Endometrial microvascular endothelial cells (primary cell): ENCODE measurements around the gene SLC23A1. TPM values are rescaled to one million over a fixed set of nuclear protein-coding genes. Genes with fewer than 3 reads are reported as not detected.
"Not testable (repeated sequence)": the region's sequence is repeated elsewhere in the genome, so short reads cannot be mapped to it uniquely, and the experiment has no call there.

ENCODE experiments used
- in situ Hi-C: cut with HindIII; loops from 2 replicates; pipeline ENCODE4 v1.10.0; 2017; ENCODE audit warnings: low sequenced_read_pairs, low pct_unique_long_range_greater_than_20kb; ENCODE audit errors: inconsistent ontology term
- total RNA-seq: library from RNA; depleted of rRNA; stranded (reverse); fragments of >200 nt; gene quantifications from one replicate; pipeline ENCODE4 v1.2.3, GENCODE V29; 2015; ENCODE audit errors: inconsistent ontology term

SLC23A1 gene
- total RNA-seq, 1 donor from 2014 or later, result not detected

DNA sequence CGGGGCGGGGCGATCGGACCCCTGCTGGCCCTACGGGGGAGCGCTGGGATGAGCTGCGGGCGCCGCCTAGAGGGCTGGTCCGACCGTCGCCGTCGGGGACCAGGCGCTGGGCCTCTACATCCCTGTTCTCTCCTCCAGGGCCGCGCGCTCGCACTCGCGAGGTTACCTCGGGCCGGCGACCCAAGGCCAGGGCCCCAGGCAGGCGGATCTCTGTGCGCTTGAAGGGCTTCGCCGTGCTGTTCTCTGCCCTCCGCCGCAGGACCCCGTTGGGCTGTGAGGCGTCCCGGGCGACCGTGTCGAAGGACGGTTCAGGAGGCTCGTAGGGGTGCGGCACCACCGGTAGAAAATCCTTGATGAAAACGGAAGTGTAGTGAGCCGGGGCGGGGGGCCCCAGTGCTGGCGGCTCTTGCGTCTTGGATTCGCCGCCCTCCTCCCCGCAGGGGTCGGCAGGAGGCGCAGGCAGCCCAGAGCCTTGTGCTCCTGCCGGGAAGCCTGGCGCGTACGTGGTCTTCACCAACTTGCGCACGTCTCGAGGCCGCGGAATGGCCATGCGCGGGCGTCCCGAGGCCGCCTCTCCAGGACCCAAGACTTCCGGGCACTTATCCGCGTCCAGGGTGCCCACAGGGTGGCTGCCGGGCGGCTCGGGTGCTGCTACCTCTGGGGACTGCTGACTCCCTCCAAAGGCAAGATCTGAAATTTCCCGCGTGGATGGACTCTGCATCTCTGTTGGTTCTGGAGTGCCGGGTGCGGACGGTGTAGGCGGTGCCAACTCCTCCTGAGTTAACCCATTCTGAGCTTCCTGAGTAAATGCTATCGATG lies 9.8 kb upstream of the SLC23A1 start:
- in situ Hi-C loops, result no loop called here

DNA sequence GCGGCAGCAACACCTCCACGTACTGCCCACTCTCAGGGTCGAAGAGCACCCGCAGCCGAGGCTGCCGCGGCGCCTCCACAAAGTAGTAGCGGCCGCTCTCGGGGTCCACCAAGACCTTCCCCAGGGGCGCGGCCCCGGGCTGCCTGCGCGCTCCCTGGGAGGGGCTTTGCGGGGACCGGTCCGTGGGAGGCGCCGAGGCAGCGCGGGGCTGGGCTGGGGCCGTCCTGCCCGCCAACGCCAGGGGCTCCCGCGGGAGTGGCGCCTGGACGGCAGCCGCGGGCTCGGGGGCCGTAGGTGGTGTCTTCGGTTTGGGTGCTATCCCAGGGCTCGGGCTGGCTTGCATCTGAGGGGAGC lies 9.2 kb upstream of the SLC23A1 start:
- in situ Hi-C loops, result no loop called here

DNA sequence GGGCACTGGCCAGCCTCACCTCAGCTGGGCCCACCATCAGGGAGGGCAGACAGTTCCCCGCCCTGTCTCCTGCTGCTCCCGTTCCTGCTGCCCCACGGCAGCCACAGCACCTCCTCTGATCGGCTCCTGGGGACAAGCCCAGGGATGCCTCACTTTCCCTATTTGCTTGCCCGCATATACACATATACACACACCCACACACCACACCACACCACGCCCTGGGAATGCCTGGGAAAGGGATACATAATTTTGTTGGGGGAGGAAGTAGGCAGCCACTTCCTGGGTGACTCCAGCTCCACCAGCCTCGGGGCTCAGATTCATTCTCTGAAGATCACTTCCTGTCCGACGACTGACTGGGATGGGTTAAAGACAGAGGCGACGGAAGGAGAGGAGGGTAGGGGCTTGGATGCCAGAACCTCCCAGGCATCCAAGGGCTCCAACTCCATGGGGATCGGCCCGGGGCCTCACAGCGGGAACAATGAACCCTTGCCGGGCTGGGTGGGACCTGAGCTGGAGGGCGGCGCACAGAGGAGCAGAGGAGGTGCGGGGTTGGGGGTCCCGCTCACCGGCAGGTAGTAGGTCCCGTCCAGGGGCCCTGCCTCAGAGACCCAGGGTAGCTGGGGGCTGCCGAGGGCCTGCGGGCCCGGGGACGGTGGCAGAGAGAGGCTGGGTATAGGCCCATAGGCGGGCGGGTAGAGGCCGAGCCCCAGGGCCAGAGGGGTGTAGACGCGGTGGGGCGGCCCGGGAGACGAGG lies 8.7 kb upstream of the SLC23A1 start:
- in situ Hi-C loops, result no loop called here

- in situ Hi-C loops, result no loop called here
These were observed 7.8 kb upstream of the SLC23A1 start for GRCh38 chr5:139390639-139391569.

GRCh38 chr5:139389701-139390638 lies 6.9 kb upstream of the SLC23A1 start, which contains the start of gene MZB1:
Gene MZB1 (minus strand): TSS chr5:139389913. CDS start chr5:139389856, 57 bp downstream.
- in situ Hi-C loops, result no loop called here

- in situ Hi-C loops, result no loop called here
These were observed 5.2 kb upstream of the SLC23A1 start for GRCh38 chr5:139388198-139388821.

DNA sequence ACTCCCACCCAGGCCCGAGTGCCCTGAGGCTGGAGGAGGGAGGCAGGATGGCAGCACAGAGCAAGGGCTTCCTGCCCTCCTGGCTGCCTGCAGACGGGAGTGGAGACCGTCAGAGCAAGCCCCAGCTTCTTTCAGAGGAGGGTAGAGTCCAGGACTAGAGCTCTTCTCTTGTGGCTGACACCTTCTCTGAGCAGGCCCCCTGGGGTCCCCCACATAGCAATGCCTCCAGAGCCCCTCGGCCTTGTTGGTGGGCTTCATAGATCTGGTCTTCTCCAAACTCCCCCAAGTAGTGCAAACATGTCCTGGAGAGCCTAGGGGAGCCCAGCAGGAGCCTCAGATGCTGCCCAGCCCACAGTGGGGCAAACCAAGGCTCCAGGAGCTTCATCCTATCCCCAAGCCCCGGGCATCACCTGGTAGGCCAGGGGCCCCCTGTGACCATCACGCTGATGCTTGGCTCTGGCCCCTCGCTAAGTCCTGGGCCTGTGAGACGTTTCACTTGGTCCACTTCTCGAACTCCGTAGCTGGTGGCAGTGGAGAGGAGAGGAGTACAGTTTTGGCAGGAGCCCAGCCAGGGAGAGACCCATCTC lies 4.6 kb upstream of the SLC23A1 start:
- in situ Hi-C loops, result no loop called here

GRCh38 chr5:139386956-139387355 lies 3.9 kb upstream of the SLC23A1 start:
- in situ Hi-C loops, result not testable (repeated sequence)

- in situ Hi-C loops, result no loop called here
These were observed 2.9 kb upstream of the SLC23A1 start for GRCh38 chr5:139386050-139386438.

GRCh38 chr5:139385061-139386049 lies 2.3 kb upstream of the SLC23A1 start:
- in situ Hi-C loops, result no loop called here

DNA sequence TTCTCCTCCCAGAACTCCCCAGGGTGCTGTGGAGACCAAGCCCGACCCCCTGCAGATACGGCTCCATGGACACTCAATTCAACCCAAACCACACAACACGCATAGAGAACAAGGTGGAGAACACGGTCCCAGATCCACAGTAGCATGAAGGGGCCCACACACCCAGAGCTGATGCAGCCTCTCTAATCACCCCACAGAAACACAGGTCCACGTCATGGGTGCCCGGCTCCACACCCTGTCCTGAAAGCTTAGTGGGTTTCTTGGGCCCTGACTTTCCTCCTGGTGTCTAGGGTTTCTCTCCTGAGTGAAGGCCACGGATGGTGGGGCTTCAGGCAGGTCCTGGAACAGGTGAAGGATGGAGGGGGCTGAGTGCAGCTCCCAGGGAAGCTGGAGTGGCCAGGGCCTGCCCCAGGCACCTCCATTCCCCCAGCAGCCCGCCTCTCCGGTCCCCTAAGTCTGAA lies 1.5 kb upstream of the SLC23A1 start:
- in situ Hi-C loops, result no loop called here

DNA sequence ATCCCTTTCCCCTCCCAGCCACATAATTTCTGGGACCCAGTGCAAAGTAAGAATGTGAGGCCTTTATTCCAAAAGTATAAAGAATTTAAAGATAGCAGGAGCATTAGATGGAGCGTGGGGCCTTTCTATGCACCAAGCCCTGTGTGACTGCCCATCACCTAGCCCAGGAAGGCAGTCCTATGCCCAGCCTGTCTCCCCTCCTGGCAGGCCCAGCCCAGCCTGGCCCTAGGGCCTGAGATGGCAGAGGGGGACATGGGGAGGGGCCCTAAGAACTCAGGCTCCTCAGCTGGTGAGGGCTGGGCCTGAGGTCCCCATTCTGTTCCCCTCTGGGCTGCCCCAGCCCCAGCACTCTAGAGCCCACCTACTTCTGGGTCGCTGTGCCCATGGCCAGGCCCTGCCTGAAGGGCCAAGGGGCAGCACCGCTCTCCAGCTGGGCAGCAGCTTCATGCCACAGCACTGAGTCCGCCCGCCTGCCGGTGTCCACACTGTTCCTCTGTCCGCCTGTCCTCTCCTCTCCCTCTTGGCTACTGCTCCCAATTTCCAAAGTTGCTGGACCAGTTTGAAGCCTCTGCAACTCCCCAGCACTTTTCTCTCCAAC lies 995 bp upstream of the SLC23A1 start:
- in situ Hi-C loops, result no loop called here

GRCh38 chr5:139382807-139383206 lies 290 bp downstream of the SLC23A1 start:
- in situ Hi-C loops, result no loop called here

DNA sequence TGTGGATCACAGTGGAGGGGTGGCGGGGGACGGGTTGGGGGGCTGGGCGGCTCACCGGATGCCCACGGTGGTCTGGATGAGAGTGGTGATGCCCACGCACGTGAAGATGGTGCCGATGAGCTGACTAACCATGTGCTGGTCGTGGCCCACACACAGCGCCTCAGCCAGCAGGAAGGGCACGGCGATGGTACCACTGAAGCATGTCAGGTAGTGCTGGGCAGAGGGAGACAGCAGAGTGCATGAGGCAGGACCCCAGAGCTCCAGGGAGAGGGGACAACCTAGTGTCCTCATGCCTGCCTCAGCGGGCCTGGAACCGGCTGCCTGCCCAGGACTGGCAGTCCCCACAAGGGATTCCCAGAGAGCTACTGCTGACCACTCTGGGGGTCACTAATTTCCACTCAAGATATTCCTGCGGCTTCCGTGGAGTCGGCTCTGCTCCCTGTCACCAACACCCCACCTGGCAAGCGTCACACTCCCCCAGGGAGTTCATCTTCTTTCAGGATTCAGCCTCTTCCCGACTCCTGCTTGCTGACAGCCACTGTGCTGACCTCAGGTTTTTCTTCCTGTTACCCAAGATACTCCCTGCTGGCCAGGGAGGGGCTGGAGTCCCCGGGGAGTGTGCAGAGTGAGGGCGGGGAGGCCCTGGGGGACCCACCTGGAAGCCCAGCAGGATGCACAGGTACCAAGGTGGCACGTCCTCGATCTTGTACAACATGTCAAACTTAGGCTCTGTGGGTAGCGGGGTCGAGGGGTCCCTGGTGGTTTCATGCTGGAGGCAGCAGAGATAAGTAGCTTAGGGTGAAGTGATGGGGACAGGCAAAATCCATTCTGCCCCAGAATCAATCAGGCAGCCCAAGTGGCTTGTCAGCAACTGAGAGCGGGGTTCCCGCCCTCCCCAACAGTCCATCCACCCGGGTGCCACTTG lies 998 bp downstream of the SLC23A1 start:
- in situ Hi-C loops, result no loop called here
